Left lung (tissue), 10 donors: ENCODE data around the gene PRKG1. TPM values are rescaled to one million over a fixed set of nuclear protein-coding genes. Genes with fewer than 3 reads are reported as not detected.
A peak's percentile ranks its signal among the peaks of the same experiment; 100 is the strongest.

Source experiments
- ATAC-seq: fragments of 200-7000 bp; cut with Tn5 transposase; one replicate; pipeline ENCODE4 v1.9.1; 2020; ENCODE audit warnings: moderate library complexity
- DNase-seq, 4 donors: peaks; one replicate each; pipeline ENCODE4 v3.0.0-alpha.2; 2013 to 2020
- H3K27ac ChIP-seq, 2 donors: fragments of 200-600 bp; sonication (generic) in 1 of 2; one replicate each; pipeline versions ENCODE4 v1.5.0 to v1.8.0; 2020 to 2021
- H3K27me3 ChIP-seq, 2 donors: fragments of 200-600 bp; sonication (generic) in 1 of 2; one replicate each; pipeline versions ENCODE4 v1.5.0 to v1.8.0; 2020 to 2021
- H3K36me3 ChIP-seq, 2 donors: fragments of 200-600 bp; sonication (generic) in 1 of 2; one replicate each; pipeline versions ENCODE4 v1.5.0 to v1.8.0; 2020 to 2021
- H3K4me1 ChIP-seq, 2 donors: fragments of 200-600 bp; one replicate each; pipeline ENCODE4 v1.8.0; 2021
- H3K4me3 ChIP-seq, 2 donors: fragments of 200-600 bp; sonication (generic) in 1 of 2; one replicate each; pipeline versions ENCODE4 v1.5.0 to v1.8.0; 2020 to 2021; ENCODE audit warnings: mild to moderate bottlenecking in 1 of 2
- H3K9me3 ChIP-seq, 2 donors: fragments of 200-600 bp; sonication (generic) in 1 of 2; one replicate each; pipeline versions ENCODE4 v1.5.0 to v1.8.0; 2020 to 2021
- CTCF ChIP-seq, 2 donors: fragments of 200-600 bp; sonication (generic) in 1 of 2; IDR thresholded peaks; one replicate each; pipeline versions ENCODE4 v1.5.0 to v1.8.0; 2021; ENCODE audit warnings: antibody characterized with exemption in 2 of 2
- intact Hi-C, 2 donors: fragments of 100-400 bp; cut with DNase I; formaldehyde crosslinking; loops; one replicate each; pipeline versions ENCODE4 v1.11.2 to v1.14.2; 2022
- polyA plus RNA-seq, 6 donors: library from polyadenylated mRNA; unstranded; fragments of 120-200 nt; gene quantifications; one replicate each; pipeline ENCODE4 v1.2.1, GENCODE V29; 2013; ENCODE audit not compliant: insufficient read length in 6 of 6
- total RNA-seq, 2 donors: library from RNA; stranded (reverse); fragmentation: NEBNext Ultra II Directional; extraction: Animal tissue kit (Norgen Biotek cat#: 25700); gene quantifications; one replicate each; pipeline ENCODE4 v1.2.1, GENCODE V29; 2021
- donor health status: DM: no; HTN: yes; CAD: no.
- donor health status: DM: no; HTN: no; CAD: no.

The PRKG1 gene
- total and polyA plus RNA-seq, 8 donors, result 15.6 to 29.0 (median 17.8) TPM

DNA sequence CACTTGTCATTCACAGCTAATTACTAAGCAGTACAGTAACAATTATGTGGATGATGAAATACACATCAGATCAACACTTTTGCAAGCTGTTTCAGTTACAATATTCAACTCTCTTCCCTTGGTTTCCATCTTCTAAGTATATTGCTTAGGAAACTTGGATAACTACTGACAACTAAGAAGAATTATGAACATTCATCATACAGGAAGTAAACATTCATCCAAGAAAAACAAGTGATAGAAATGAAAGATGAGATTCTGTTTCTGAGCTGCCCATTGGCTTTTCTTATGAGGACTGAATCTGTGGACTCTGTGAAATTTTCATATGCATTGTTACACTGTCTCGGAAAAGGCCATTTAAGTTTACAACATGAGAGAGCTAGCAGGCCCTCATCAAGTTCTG is 240.2 kb downstream of the PRKG1 start:
- Histone ChIP-seq H3K27me3 (no peaks in the 10 kb centered on the region), H3K9me3 (no peaks in the 10 kb centered on the region), H3K4me1 (no peaks in the 10 kb centered on the region), H3K27ac (no peak overlapping the region), H3K36me3 (no peaks in the 10 kb centered on the region), H3K4me3 (no peak overlapping the region)
- intact Hi-C loops, result no loop called here
- DNase-seq (peak in 2 of 4 donors; percentile 53 to 59), ATAC-seq (no peak)
- TF ChIP-seq CTCF (IDR thresholded peaks at IDR 0.05), result no peak

GRCh38 chr10:51318399-51319172 is 244.3 kb downstream of the PRKG1 start:
- H3K27me3 ChIP-seq, result no peaks in the 10 kb centered on the region
- H3K27ac ChIP-seq, result no peak overlapping the region
- no peaks in the 10 kb centered on the region for H3K9me3 ChIP-seq
- H3K36me3 ChIP-seq, result no peaks in the 10 kb centered on the region
- no peak for DNase-seq
- H3K4me1 ChIP-seq, result no peaks in the 10 kb centered on the region
- TF ChIP-seq CTCF (IDR thresholded peaks at IDR 0.05), result no peak
- intact Hi-C loops, result no loop called here
- no peak overlapping the region for H3K4me3 ChIP-seq
- no peak for ATAC-seq

DNA sequence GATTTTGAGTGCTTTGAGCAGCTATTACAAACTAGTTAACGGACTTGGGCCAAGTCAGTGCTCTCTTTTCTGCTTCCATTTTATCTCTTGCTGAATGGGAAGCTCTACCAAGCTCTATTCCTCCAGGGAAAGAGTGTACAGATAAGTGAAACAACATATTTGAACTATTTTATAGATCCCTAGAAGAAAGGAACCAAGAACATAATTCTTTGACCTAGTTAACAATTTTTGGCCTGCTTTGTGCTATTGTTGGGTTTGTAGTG is 244.8 kb downstream of the PRKG1 start:
- H3K9me3 ChIP-seq, result no peaks in the 10 kb centered on the region
- no peak for TF ChIP-seq CTCF (IDR thresholded peaks at IDR 0.05)
- DNase-seq (no peak), ATAC-seq (no peak)
- no peaks in the 10 kb centered on the region for H3K4me1 ChIP-seq
- intact Hi-C loops, result no loop called here
- H3K27ac ChIP-seq, result no peak overlapping the region
- no peaks in the 10 kb centered on the region for H3K27me3 ChIP-seq
- no peak overlapping the region for H3K4me3 ChIP-seq
- no peaks in the 10 kb centered on the region for H3K36me3 ChIP-seq

DNA sequence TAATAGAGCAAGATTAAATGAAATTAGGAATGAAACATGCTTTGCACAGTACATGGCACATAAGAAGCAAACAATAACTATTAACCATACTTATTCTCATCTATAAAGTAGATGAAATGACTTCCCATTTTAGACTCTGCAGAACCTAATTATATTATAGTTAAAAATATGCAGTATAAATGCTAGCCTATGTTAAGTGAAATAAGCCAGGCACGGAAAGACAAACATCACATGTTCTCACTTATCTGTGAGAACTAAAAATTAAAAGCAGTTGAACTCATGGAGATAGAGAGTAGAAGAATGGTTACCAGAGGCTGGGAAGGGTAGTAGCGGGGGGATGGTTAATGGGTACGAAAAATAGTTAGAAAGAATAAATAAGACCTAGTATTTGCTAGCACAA is 247.0 kb downstream of the PRKG1 start:
- intact Hi-C loops, result no loop called here
- H3K27ac ChIP-seq, result no peak overlapping the region
- ATAC-seq (no peak), DNase-seq (no peak)
- H3K4me3 ChIP-seq, result no peak overlapping the region
- no peaks in the 10 kb centered on the region for H3K4me1 ChIP-seq
- no peaks in the 10 kb centered on the region for H3K9me3 ChIP-seq
- no peaks in the 10 kb centered on the region for H3K36me3 ChIP-seq
- no peaks in the 10 kb centered on the region for H3K27me3 ChIP-seq
- TF ChIP-seq CTCF (IDR thresholded peaks at IDR 0.05), result no peak

GRCh38 chr10:51321980-51322379 is 247.7 kb downstream of the PRKG1 start:
- H3K27me3 ChIP-seq, result no peaks in the 10 kb centered on the region
- DNase-seq (no peak), ATAC-seq (no peak)
- no peaks in the 10 kb centered on the region for H3K4me1 ChIP-seq
- no peak for TF ChIP-seq CTCF (IDR thresholded peaks at IDR 0.05)
- no peak overlapping the region for H3K4me3 ChIP-seq
- no peaks in the 10 kb centered on the region for H3K9me3 ChIP-seq
- H3K36me3 ChIP-seq, result no peaks in the 10 kb centered on the region
- H3K27ac ChIP-seq, result no peak overlapping the region
- intact Hi-C loops, result no loop called here
